ENCODE data around the gene ATOSB. TPM values are rescaled to one million over a fixed set of nuclear protein-coding genes. Genes with fewer than 3 reads are reported as not detected.
"Not testable (repeated sequence)": the region's sequence is repeated elsewhere in the genome, so short reads cannot be mapped to it uniquely, and the experiment has no call there.

Gene ATOSB
- total RNA-seq, 1 donor from 2014 or later: 15.6 TPM

GRCh38 chr9:35158501-35159280 is 43.0 kb upstream of the ATOSB start:
- Mint-ChIP-seq H3K36me3 (no peaks in the 10 kb centered on the region), H3K4me3 (no peak overlapping the region), H3K4me1 (ENCODE audit: unreplicated experiment) (peaks cover 14% of the 10 kb centered on the region), H3K27ac (no peak overlapping the region), H3K27me3 (no peaks in the 10 kb centered on the region), H3K9me3 (no peaks in the 10 kb centered on the region)
- TF ChIP-seq, protein P1, sequence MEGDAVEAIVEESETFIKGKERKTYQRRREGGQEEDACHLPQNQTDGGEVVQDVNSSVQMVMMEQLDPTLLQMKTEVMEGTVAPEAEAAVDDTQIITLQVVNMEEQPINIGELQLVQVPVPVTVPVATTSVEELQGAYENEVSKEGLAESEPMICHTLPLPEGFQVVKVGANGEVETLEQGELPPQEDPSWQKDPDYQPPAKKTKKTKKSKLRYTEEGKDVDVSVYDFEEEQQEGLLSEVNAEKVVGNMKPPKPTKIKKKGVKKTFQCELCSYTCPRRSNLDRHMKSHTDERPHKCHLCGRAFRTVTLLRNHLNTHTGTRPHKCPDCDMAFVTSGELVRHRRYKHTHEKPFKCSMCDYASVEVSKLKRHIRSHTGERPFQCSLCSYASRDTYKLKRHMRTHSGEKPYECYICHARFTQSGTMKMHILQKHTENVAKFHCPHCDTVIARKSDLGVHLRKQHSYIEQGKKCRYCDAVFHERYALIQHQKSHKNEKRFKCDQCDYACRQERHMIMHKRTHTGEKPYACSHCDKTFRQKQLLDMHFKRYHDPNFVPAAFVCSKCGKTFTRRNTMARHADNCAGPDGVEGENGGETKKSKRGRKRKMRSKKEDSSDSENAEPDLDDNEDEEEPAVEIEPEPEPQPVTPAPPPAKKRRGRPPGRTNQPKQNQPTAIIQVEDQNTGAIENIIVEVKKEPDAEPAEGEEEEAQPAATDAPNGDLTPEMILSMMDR (conservative IDR thresholded peaks at IDR 0.05): no peak
- DNase-seq (ENCODE audit: extremely low spot score, unreplicated experiment): no peak

- H3K36me3 Mint-ChIP-seq; DNase-seq (ENCODE audit: extremely low spot score, unreplicated experiment); H3K4me1 Mint-ChIP-seq (ENCODE audit: unreplicated experiment); H3K4me3 Mint-ChIP-seq; H3K27me3 Mint-ChIP-seq; H3K27ac Mint-ChIP-seq; H3K9me3 Mint-ChIP-seq: not testable (repeated sequence)
Observed at GRCh38 chr9:35157836-35158235, 42.2 kb upstream of the ATOSB start.

GRCh38 chr9:35156781-35157180 is 41.1 kb upstream of the ATOSB start:
- H3K36me3 Mint-ChIP-seq: no peaks in the 10 kb centered on the region
- no peaks in the 10 kb centered on the region for H3K27me3 Mint-ChIP-seq
- DNase-seq (ENCODE audit: extremely low spot score, unreplicated experiment): no peak
- peaks cover 5% of the 10 kb centered on the region for H3K4me1 Mint-ChIP-seq (ENCODE audit: unreplicated experiment)
- no peaks in the 10 kb centered on the region for H3K9me3 Mint-ChIP-seq
- H3K4me3 Mint-ChIP-seq: no peak overlapping the region
- no peak overlapping the region for H3K27ac Mint-ChIP-seq
- TF ChIP-seq, protein P1 (conservative IDR thresholded peaks at IDR 0.05): no peak

- H3K4me3 Mint-ChIP-seq: no peak overlapping the region
- DNase-seq (ENCODE audit: extremely low spot score, unreplicated experiment): no peak
- H3K4me1 Mint-ChIP-seq (ENCODE audit: unreplicated experiment): no peaks in the 10 kb centered on the region
- TF ChIP-seq, protein P1 (conservative IDR thresholded peaks at IDR 0.05): no peak
- peaks cover 15% of the 10 kb centered on the region for H3K9me3 Mint-ChIP-seq
- no peaks in the 10 kb centered on the region for H3K27me3 Mint-ChIP-seq
- no peak overlapping the region for H3K27ac Mint-ChIP-seq
- peaks cover 4% of the 10 kb centered on the region for H3K36me3 Mint-ChIP-seq
Observed at GRCh38 chr9:35152926-35153325, 37.3 kb upstream of the ATOSB start.

- peaks cover 19% of the 10 kb centered on the region for H3K9me3 Mint-ChIP-seq
- H3K36me3 Mint-ChIP-seq; H3K27me3 Mint-ChIP-seq; H3K4me3 Mint-ChIP-seq; H3K4me1 Mint-ChIP-seq (ENCODE audit: unreplicated experiment); H3K27ac Mint-ChIP-seq; DNase-seq (ENCODE audit: extremely low spot score, unreplicated experiment): not testable (repeated sequence)
Observed at GRCh38 chr9:35147941-35148563, 32.4 kb upstream of the ATOSB start.

GRCh38 chr9:35142037-35142436 is 26.4 kb upstream of the ATOSB start:
- DNase-seq (ENCODE audit: extremely low spot score, unreplicated experiment): no peak
- Mint-ChIP-seq H3K4me3 (no peak overlapping the region), H3K36me3 (no peaks in the 10 kb centered on the region), H3K27me3 (no peaks in the 10 kb centered on the region), H3K9me3 (no peaks in the 10 kb centered on the region), H3K27ac (no peak overlapping the region), H3K4me1 (ENCODE audit: unreplicated experiment) (no peaks in the 10 kb centered on the region)
- TF ChIP-seq, protein P1 (conservative IDR thresholded peaks at IDR 0.05): no peak

Data from type B pancreatic cell (in vitro differentiated cells).